Pulmonary artery endothelial cell (primary cell): Measurements from ENCODE around the gene HSPG2. TPM values are rescaled to one million over a fixed set of nuclear protein-coding genes. Genes with fewer than 3 reads are reported as not detected.

Experiments used
- DNase-seq: peaks from one replicate; pipeline ENCODE4 v3.0.0-alpha.2; 2011; ENCODE audit warnings: low read depth, low spot score
- total RNA-seq: library from RNA; depleted of rRNA; stranded (reverse); fragments of >200 nt; gene quantifications from 2 replicates; pipeline ENCODE4 v1.2.3, GENCODE V29; 2014

The HSPG2 gene
- total RNA-seq, 1 donor from 2014 or later, result 1,405 TPM

- no peak for DNase-seq
These were observed 91.2 kb downstream of the HSPG2 start for GRCh38 chr1:21845646-21846641.

GRCh38 chr1:21843996-21844395 lies 93.1 kb downstream of the HSPG2 start:
- no peak for DNase-seq

GRCh38 chr1:21843208-21843607 lies 93.9 kb downstream of the HSPG2 start:
- no peak for DNase-seq

DNA sequence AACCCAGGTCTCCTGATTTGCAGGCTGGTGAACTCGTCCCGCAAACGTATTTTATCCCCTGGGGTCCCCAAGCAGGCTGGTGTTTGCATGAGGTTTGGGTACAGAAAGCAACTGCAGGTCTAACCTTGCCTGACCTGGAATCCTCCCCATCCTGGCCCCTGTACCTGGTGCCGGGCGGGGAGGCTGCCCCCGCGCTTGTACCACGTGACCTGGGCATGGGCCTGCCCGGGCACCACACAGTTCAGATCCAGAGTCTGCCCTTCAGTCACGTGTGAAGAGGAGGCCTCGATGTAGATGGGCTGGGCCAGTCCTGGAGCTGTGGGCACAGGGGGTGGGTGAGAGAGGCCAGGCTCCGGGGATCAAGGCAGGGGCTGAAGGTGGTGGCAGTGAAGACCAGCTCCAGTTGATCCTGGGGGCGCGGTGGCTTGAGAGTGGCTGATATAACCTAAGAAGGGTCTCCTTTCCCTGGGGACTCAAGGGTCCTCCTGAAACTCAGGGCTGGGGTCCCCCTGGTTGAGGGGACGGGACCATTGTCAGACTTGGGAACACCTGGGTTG lies 94.4 kb downstream of the HSPG2 start:
- DNase-seq, result no peak

- no peak for DNase-seq
These were observed 95.2 kb downstream of the HSPG2 start for GRCh38 chr1:21841852-21842466.

GRCh38 chr1:21840981-21841380 lies 96.1 kb downstream of the HSPG2 start:
- DNase-seq, result no peak

DNA sequence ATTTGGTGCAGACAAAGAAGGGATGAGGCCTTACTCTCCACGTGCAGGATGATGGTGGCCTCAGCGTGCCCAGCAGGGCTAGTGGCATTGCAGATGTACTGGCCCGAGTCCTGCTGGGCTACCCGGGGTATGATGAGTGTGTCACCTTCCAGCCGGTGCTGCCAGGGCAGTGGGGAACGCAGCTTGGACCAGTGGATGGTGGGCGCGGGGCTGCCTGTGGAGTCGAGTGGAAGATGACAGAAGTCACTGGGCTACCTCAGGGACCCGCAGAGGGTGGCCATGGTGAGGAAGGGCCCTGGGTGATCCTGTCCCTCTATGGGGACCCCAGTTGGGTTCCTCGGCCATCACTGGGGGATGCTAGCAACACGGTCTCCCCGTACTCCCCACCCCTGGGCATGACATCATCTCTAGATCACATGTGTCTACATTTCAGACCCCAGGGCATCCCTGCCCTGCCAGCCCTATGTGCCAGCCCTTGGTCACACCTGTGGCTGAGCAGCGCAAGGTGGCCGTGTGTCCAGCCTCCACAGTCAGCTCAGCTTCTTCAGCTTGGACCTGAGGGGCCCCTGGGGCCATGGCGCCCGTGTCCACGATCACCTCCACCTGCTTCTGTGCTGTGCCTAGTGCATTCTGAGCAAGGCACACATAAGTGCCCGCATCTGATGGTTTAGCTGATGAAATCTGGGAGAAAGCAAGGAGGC lies 97.6 kb downstream of the HSPG2 start:
- DNase-seq, result no peak

GRCh38 chr1:21838359-21839157 lies 98.6 kb downstream of the HSPG2 start:
- DNase-seq, result no peak

DNA sequence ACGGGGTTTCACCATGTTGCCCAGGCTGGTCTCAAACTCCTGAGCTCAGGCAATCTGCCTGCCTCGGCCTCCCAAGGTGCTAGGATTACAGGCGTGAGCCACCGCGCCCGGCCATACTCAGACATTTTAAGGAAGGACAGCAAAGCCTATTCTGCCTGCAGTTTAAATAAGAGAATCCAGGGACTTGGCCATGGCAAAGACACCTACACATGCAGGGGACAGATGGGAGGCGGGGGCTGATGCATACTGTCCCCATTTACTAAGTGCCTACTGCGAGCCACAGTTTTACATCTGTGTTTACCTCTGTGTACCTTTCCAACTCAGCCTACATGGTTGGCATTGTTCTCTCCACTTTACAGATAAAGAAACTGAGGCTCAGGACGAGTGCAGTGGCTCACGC lies 99.6 kb downstream of the HSPG2 start:
- no peak for DNase-seq

DNA sequence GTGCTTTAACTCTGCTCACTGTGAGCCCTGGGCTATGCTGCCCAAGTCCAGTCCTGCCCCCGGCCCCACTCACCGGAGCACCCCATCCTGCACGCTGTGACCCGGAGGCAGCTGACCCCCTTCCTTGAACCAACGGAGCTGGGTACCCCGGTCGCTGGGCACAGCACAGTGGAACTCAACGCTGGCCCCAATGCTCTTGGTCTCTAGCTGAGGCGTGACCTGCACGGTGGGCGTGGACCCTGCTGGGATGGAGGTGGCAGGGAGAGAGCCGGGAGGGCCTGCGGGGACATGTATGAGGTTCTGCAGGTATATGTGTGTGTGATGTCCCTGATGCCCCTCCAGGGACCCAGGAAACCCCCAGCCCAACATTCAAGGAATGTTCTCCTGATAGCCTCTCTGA lies 100.4 kb downstream of the HSPG2 start:
- no peak for DNase-seq

DNA sequence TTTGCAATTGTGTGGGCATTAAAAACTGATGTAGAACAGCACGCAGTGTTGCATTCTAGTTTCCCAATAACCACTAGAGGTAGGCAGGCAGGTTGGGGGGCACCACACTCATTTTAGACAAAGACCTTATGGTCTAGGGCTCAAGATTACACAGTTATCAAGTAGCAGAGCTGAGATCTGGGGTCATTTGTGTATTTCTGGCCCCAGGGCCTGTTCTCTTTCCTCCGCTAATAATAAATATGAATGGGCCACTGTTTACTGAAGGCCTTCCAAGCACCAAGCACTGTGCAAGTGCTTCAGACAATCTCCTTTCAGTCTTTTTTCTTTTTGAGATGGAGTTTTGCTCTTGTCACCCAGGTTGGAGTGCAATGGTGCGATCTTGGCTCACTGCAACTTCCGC lies 101.1 kb downstream of the HSPG2 start:
- no peak for DNase-seq

DNA sequence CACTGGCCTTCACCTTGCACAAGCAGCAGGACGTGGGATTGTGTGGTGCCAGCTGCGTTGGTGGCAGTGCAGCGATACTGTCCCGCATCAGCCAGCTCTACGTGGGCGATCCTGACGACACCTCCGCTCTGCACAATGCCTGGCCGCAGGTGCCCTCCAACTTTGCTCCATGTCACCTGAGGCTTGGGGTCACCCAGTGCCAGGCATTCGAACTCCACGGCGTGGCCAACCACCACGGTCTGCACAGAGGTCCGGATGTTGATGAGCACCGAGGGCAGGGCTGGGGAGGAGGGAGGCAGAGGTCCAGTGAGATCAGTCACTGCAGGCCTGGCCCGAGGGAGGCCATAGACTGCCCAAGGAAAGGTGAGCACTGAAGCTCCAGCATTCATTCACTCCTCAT lies 102.4 kb downstream of the HSPG2 start:
- DNase-seq, result no peak

DNA sequence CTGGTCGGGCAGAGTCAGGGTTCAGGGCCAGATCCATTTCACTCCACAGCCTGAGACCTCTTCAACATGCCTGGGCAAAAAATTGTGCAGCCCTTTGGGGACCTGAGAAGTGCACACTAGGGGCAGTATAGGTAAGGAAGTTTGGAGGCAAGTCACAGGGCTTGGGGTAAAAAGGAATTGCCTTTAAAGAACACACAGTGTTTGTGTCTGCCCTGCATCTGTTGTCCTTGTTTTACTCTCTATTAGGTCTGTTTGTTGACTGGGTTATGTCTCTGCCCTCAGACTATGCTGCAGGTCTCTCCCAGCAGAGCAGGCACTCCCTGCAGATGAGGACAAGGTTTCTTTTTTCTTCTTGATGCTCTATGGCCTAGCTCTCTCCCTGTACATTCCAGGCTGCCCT lies 103.0 kb downstream of the HSPG2 start:
- no peak for DNase-seq

- DNase-seq, result no peak
These were observed 103.6 kb downstream of the HSPG2 start for GRCh38 chr1:21833392-21833976.

- DNase-seq, result no peak
These were observed 105.6 kb downstream of the HSPG2 start for GRCh38 chr1:21831454-21831970.

GRCh38 chr1:21830792-21831453 lies 106.2 kb downstream of the HSPG2 start:
- no peak for DNase-seq

- DNase-seq, result no peak
These were observed 107.8 kb downstream of the HSPG2 start for GRCh38 chr1:21829294-21829693.

GRCh38 chr1:21828506-21829210 lies 108.5 kb downstream of the HSPG2 start:
- DNase-seq, result no peak

GRCh38 chr1:21828075-21828474 lies 109.0 kb downstream of the HSPG2 start:
- DNase-seq, result no peak
